Hematopoietic multipotent progenitor cell treated with erythropoietin and hydrocortisone succinate and interleukin-3 and kit ligand, for 6 days (in vitro differentiated cells): Measurements from ENCODE around the gene STX10.
"Not testable (repeated sequence)": the region's sequence is repeated elsewhere in the genome, so short reads cannot be mapped to it uniquely, and the experiment has no call there.

Experiments used
- DNase-seq: peaks from one replicate; pipeline ENCODE4 v3.0.0-alpha.2; 2015

STX10 gene

DNA sequence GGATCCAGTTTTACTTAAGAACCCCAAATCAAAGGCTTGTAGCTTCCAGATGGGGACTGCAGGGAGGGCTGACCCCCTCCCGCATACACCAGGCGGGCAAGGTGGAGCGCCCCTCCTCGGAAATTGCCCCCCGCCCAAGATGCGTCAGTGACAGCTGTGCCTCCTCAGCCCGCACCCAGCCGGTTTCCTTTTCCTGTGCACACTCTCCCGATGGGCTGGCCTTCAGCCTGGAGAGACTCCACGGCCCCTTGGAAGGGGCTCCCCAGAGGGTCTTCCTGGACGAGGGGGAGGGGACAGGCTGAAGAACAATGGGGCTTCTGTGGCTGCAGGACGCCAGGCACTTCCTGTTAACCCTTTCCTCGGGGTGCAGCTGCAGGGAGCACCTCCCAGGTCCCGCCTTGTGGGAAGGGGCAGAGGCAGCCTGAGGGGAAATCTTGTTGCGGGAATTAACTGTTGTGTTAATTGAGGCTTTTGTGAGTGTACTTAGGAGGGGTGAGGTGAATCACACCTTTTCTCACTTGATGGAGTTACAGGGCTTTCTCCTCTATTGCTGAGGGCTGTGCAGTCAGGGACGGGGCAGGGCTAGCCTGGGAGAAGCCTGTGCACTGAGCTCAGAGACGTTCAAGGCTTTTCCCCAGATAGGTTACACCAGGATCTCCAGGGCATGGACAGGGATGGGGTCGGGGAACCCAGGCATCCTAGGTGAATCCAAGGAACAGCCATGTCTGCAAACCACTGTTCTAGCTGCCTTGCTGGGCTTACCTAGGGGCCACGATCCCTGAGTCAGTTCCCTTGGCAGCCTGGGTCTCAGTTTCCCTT lies 14.4 kb upstream of the STX10 start:
- peak; percentile 64 for DNase-seq

DNA sequence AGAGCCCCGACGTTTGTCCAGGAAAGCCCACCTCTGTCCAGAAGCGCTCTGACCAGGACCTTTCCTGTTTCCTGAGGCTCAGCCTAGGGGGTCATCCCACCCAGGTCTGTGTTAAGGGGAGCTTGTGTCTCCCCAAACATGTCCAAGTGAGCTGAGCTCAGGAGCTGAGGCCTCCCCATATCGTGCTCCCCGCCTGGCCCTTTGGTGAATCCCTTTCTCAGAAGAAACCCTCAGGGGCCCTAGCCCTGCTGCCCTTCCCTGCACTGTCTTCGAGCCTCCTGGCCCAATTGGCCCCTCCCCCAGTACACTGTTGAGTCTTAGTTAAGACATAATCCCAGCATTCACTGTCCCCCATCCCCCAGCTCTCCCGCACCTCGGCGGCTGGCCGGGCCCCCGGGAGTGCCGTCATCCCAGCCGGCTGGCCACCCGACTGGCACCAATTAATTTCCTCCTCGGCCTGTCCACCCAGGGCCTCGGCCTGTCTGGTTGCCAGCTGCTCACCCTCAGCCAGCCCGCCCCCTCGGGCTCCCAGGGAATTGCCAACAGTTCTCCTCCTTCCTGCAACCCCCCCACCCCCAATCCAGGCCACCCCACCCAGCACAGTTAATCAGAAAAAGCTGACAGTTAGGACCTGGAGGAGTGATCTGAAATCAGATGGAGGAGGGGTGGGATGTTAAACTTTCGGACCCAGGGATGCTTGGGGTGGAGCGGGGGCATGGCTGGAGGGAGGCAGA lies 13.6 kb upstream of the STX10 start:
- peak; percentile 79 for DNase-seq

DNA sequence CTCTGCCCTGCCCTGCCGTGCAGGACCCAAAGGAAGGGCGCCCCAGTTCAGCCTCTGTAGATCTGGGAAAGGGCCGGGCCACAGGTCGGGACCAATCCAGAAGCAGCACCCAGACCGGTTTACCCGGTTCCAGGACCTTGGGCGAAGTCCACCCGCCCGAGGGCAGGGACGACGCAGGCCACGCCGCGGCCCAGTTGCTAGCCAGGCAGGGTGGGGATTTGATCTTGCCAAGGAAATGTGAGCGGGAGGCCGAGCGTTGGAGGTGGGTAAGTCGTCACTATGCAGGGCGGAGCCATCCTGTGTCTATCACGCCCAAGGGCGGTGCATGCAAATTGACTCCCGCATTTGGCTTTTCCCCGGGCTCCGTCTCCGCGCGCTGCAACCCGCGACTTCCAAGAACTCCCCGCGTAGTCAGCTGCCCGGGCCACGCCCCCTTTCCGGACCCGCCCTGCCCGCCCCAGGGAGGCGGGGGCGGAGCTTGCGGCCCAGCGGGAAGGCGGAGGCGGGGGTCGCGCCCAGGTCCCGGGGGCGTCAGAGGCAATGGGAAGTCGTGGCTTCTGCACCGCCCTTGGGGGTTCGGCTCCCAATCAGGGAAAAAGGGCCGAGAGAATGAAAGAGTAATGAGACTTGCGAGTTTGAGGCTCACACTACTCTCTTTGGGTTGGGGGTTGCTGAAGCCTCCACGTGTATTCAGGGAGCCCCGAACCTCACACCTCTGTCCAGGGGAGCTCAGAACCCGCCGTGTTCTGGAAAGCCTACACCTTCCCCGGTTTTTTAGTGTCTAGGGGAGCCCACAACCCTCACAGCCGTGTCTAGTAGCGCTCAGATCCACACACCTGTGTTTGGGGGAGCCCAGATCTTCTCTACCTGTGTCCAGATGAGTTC lies 12.8 kb upstream of the STX10 start:
- peak; percentile 99 for DNase-seq

DNA sequence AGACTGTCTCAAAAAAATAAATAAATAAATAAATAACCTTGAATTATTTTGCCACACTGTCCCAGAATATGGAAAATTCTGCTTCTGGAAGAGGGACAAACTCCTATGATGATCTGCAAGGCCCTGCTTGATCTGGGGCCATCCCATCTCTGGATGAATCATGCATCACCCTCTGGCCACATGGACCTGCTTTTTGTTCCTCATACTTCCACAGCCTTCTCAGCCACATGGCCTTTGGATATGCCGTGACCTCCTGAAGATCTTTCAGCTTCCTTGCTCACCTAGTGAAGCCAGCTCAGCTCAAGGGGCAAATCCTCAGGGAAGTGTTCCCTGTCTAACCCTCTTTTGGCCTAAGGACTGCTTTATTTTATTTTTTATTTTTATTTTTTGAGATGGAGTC lies 10.4 kb upstream of the STX10 start:
- DNase-seq = no peak

DNA sequence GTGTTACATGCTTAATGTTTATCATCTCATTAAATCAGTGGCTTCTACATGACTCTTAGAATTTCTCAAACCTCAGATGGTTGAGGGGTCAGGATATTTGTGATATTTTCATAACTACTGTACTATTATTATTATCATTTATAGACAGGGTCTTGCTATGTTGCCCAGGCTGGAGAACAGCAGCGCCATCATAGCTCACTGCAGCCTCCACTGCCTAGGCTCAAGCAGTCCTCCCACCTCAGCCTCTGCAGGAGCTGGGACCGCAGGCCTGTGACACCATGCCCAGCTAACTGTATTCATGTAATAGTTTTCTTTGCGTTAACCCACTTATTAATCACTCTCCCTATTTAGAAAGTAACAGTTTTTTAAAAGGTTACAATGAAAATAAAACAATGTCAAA lies 9.5 kb upstream of the STX10 start:
- no peak for DNase-seq

DNA sequence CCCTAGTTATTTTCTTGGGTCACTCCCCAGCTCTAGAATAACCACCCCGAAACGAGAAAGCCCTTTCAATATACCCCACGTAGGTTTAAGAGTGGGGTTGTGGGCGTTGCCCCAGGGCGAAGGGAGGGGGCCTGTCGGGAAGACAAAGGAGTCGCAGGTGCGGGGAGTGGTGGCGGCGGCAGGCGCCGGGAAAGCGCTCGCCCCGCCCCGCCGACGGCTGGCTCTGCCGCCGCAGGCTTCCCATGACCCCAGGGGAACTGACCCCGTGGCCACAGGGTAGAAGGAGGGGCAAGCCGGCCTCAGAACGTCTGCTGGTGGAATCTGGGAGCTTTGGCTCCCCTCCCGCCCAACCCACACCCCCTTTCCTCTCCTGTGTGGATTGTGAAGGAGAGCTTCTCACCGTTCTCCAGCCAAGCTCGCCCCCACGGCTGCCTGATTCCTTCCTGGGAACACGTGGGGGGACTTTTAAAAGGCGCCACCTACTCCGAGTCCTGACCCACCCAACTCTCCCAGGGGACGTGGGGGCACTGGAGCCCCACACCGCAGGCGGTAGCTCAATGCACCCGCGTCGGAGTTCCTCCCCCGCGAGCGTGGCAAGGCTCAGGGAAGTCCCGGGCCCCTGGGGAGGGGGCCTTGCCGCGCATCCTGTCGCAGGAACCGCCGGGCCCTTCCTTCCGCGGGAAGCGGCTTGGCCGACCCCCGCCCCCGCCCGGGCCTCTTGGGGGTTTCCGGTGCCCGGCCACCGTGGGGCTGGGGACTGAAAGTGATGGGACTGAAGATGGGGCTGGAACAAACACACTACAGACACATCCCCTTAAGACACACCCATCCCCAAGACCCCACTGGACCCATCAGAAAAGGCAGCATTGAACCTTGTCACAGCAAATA lies 5.5 kb upstream of the STX10 start:
- DNase-seq = peak; percentile 53

DNA sequence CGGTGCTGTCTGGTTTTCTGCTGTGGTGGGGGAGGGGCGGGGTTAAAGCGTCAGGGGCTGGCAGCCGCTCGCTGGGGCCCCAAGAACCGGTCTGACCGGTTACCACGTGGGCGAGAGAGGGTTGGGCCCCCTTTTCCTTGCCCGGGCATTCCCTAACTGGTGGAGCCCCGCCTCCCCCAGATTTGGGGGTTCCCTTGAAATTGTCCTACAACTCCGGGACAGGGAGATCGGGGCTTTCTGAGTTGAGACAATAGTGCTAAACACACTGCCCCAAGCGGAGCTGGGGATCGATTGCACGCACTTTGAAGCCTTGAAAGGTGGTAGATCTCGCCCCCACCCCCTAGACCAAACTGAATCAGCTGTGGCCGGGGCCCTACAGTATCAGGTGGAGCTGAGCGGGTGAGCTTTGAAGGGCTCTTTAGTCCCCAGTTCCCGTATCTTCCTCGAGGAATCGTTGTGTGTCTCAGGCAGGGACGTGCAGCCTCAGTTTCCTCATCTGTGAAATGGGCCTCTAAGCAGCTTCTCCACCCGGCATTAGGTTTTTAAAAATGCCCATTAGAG lies 4.8 kb upstream of the STX10 start:
- DNase-seq = peak; percentile 82

DNA sequence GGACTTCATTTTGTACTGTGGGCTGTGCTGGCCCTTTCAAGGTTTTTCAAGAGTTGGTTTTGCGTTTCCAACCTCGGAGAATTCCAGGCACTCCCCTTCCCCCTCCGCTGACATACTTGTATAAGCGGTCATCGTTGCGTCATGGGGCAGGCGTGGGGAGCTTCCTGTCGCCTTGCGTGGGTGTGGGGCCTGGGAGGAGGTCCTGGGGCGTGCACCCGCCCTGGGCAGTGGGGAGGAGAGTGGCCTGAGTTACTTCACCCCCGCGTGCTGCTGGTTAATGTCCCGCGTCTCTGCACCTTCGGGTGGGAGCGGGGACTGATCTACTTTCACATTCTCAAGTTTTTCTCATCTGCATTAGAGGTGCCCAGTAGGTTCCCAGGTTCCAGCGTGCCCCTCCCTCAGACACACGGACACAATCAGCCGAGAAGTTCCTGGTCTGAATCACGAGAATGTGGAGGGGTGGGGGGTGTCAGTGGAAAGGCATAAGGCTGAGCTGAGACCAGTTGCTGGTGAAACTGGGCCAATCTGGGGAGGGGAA lies 4.1 kb upstream of the STX10 start:
- DNase-seq = peak; percentile 84

DNA sequence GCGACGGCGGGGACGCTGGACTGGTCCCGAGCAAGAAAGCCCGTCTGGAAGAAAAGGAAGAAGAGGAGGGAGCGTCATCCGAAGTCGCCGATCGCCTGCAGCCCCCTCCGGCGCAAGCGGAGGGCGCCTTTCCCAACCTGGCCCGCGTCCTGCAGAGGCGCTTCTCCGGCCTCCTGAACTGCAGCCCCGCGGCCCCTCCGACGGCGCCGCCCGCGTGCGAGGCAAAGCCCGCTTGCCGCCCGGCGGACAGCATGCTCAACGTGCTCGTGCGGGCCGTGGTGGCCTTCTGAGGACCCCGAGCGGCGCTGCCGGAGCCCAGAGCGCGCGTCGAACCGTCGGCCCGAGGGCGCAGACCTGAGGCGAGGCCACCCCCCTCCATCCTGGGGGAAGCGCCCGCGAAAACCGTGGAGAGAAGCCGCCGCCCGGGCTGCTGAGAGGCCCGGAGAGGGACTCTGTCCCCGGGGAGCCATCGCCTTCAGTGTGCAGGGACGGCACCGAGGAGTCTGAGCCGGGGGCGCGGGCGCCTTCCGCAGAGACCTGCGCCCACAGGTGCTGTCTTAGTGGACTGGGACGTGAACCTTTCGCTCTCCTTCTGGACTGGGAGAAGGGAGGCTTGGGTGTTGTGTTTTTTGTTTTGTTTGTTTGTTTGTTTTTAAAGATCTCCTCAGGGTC lies 3.5 kb upstream of the STX10 start:
- peak; percentile 71 for DNase-seq

DNA sequence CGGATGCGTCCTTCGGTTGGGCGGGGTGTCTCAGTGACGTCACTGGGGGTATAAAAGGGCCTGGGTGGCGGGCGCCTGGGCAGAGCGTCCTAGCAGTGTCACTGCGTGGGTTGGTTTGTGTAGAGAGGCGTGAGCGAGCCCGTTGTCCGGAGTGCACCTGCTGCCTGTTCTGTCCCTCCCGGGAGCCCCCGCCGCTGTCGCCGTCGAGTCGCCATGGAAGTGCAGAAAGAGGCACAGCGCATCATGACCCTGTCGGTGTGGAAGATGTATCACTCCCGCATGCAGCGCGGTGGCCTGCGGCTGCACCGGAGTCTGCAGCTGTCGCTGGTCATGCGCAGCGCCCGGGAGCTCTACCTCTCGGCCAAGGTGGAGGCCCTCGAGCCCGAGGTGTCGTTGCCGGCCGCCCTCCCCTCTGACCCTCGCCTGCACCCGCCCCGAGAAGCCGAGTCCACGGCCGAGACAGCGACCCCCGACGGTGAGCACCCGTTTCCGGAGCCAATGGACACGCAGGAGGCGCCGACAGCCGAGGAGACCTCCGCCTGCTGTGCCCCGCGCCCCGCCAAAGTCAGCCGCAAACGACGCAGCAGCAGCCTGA lies 2.9 kb upstream of the STX10 start:
- peak; percentile 97 for DNase-seq

DNA sequence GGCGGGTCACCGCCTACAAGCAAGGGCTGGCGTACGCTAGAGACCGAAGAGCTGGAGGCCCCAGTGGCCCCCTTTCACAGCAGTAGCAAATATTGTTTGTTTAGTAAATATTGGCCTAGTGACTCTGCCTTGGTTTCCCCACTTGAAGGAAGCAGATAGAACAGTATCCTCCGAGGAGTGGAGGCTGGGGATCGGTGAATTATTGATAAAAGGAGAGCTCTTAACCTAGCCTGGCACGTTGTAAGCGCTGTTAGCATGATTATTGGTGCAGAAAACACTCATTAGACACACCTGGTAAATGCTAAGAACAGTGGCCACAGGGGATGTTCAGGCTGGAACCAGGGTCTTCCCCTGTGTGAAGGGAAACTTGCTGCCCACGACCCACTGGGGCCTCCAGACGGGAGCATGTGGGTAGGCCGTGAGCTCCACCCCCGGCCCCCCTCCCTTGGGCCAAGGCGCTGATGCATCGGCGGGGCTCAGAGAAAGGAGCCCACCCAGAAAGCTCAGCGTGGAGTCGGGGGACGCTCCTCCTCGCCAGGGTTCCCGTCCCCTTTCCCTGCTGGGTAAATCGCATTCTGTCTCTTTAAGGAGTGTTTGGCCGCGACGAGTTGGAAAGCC lies 2.3 kb upstream of the STX10 start:
- DNase-seq = no peak

DNA sequence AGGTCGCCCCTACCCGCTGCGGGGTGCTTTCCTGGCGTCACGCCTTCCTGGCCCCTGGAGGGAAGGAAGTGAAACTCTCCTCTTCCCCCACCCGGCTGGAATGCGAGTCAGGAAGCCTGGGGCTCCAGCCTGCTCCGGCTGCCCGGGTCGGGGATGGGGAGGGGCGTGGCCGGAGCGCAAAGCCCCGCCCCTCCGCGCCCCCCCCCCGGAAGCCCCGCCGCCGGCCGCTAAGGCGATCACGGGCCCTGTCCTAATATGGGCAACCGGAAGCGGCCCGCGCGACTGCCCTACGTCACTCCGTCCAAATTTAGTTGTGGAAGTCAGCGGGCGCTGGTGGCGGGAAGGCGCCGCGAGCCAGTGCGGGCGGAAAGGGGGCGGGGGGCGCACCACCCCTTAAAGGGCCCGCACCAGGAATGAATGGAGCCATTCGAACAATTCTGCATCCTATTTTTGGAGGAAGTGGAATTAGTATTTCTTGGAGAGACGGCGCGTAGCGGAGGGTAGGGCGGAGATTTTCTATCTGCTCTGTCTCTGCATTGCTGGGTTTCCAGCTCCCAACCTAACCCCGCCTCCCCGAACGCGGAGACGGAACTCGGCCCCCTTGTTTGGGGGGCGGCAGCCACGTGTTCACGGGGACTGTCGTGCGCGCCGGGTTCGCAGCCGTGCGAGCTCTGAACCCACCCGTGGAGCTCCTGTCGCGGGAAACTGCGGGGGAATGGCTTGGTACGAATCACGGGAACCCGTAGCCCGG lies 1.6 kb upstream of the STX10 start:
- DNase-seq = peak; percentile 98

DNA sequence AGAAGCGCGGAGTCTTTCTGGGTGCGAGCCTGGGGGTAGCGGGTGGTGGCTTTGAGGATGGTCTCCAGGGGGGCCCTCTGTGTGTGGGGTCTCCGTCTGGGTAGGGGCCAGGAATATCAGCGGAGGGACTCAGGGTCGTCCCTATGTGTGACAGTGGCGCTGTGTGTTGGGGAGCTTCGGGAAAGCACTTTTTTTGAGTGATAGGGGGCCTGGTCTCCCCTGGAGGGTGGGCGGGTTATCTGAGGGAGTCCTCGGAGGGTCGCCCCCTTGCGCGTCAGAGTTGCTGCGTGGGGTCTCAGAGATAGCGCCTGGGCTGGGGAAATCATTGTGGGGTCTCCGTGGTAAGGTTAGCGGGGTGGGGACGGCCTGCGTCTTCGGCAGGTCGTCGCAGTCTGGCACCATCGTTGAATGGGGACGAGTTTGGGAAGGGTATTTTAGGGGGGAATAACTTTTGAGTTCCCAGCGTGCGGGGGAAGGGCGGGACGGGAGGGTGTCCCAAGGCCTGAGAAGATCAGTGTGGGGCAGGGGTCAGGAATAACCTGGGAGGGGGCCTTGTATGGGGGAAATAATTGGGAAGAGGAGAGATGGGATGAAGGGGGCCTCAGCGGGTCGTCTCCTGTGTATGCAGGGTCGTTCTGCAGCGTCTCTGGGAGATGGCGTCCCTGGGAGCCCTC lies 893 bp upstream of the STX10 start:
- peak; percentile 50 for DNase-seq

DNA sequence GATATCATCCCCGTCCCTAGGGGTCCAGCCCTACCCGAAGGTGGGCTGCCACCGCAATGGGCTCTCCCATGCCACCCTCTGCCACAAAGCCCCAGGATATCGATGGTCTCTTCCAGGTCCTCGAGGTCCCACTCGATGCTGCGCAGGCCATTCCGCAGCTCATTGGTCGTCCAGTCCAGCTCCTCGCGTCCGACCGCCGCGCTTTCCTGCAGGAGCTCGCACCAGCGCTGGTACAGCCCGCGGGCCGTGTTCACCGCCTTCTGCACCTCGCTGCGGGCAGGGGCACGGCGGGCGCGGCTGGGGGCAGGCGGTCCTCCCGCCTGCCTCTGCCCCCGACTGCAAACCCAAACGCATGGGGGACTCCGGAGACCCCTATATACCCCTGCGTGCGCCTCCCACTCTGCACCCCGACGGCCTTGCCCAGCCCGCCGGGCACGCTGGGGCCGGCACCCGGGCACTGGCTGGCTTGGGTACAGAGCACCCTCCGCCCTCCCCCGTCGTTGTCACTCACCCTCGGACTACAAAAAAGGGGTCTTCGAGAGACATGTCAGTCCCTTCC lies 468 bp downstream of the STX10 start:
- DNase-seq = peak; percentile 74

DNA sequence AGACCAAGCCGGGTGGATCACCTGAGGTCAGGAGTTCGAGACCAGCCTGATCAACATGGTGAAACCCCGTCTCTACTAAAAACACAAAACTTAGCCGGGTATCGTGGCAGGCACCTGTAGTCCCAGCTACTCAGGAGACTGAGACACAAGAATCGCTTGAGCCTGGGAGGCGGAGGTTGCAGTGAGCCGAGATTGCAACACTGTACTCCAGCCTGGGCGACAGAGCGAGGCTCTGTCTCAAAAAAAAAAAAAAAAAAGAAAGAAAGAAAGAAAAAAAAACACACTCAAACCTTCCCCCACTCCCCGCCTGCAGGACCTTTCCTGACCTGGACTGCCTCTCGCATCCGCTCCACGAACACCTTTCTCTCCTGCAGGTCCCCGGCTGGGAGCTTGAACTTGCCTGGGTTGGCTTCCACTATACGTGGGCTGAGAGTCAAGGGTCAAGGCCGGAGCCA lies 975 bp downstream of the STX10 start:
- DNase-seq = not testable (repeated sequence)

DNA sequence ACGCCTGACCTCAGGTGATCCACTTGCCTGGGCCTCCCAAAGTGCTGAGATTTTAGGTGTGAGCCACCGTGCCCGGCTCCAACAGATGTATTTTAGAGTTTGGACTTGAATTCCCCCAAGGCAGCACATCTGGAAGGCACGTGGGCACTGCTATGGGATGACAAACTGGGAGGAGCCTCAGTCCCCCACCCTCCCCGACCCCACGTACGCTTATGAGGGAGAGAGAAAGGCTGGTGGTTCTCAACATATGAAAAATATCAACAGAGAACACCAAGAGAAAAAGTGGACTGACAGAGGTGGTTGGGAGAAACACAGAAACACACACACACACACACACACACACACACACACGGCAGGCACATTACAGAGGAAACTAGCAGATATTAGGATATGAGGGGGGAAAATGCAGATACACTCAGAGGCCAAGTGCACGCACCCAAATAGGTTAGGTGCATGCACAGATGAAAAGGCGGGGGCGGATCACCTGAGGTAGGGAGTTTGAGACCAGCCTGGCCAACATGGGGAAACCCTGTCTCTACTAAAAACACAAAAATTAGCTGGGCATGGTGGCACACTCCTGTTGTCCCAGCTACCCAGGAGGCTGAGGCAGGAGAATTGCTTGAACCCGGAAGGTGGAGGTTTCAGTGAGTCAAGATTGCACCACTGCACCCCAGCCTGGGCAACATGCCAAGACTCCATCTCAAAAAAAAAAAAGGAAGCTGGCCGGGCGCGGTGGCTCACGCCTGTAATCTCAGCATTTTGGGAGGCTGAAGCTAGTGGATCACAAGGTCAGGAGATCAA lies 3.2 kb downstream of the STX10 start:
- peak; percentile 74 for DNase-seq

DNA sequence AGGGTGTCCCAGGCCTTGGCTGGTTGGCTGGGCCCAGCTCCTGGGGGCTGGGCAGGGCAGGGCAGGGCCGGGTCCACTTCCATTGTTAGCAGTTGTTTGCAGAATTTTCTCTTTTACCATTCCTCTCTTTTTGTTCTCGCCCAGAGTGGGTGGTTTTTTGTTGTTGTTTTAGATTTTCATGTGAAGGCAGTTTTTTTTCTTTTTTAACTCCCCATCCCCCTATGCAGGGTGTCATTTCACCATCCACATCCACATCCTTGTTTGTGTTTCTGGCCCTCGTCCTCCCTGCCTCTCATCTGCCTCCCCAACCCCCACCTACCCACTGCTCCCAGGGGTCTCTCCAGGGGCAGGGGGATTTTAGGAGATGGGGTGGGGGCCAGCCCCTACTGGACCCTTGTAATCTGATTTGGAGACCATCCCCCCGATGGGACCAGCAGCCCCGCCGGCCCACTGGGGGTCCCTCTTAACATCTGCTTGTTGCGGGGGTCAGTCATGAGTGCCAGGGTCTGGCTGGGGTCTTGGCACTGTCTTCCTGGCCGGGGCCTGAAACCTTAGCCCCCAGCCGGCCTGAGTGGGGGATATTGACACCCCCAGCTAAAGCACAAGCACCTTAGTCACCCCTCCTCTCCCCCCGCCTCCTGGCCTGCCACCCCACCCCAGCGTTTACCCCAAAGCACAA lies 10.4 kb downstream of the STX10 start:
- DNase-seq = no peak
